Uterus (tissue), 2 donors: ENCODE data around the gene PCMTD2.
"Not testable (repeated sequence)": the region's sequence is repeated elsewhere in the genome, so short reads cannot be mapped to it uniquely, and the experiment has no call there.

Source experiments
- POLR2A ChIP-seq, 2 donors: fragments of 450-650 bp; IDR thresholded peaks; one replicate each; pipeline ENCODE4 v1.6.1; 2016; ENCODE audit warnings: antibody characterized with exemption in 2 of 2, mild to moderate bottlenecking in 1 of 2, moderate library complexity in 1 of 2
- TF ChIP-seq, protein P1 (sequence below), 4 experiments: fragments of 200-600 bp in 2 of 4; fragments of 450-650 bp in 2 of 4; sonication (generic) in 2 of 4; IDR thresholded peaks; one replicate each; pipeline ENCODE4 v1.5.1; 2016 to 2019; ENCODE audit warnings: antibody characterized with exemption in 4 of 4, mild to moderate bottlenecking in 2 of 4, moderate library complexity in 1 of 4

- TF ChIP-seq, protein P1, sequence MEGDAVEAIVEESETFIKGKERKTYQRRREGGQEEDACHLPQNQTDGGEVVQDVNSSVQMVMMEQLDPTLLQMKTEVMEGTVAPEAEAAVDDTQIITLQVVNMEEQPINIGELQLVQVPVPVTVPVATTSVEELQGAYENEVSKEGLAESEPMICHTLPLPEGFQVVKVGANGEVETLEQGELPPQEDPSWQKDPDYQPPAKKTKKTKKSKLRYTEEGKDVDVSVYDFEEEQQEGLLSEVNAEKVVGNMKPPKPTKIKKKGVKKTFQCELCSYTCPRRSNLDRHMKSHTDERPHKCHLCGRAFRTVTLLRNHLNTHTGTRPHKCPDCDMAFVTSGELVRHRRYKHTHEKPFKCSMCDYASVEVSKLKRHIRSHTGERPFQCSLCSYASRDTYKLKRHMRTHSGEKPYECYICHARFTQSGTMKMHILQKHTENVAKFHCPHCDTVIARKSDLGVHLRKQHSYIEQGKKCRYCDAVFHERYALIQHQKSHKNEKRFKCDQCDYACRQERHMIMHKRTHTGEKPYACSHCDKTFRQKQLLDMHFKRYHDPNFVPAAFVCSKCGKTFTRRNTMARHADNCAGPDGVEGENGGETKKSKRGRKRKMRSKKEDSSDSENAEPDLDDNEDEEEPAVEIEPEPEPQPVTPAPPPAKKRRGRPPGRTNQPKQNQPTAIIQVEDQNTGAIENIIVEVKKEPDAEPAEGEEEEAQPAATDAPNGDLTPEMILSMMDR (IDR thresholded peaks at IDR 0.05): not testable (repeated sequence)
- not testable (repeated sequence) for TF ChIP-seq POLR2A (IDR thresholded peaks at IDR 0.05)
Measured at GRCh38 chr20:64316415-64317083, 61.0 kb downstream of the PCMTD2 start.
